Stimulated activated naive CD8-positive, alpha-beta T cell treated with anti-CD3 and anti-CD28 coated beads, Interleukin-15, Interleukin-2, amounts not matched to agents 100 U/mL and 50 U/mL, for 24 hours (primary cell): Measurements from ENCODE around the gene PSMD13.
"Not testable (repeated sequence)": the region's sequence is repeated elsewhere in the genome, so short reads cannot be mapped to it uniquely, and the experiment has no call there.

Experiments used
- ATAC-seq: fragments of 150-1000 bp; cut with Tn5 transposase; one replicate; pipeline ENCODE4 v1.10.0; 2021
- DNase-seq: peaks from one replicate; pipeline ENCODE4 v3.0.0; 2021

The PSMD13 gene

GRCh38 chr11:217704-218103 lies 19.1 kb upstream of the PSMD13 start:
- ATAC-seq (no peak), DNase-seq (no peak)

GRCh38 chr11:218815-219593 lies 17.8 kb upstream of the PSMD13 start:
- DNase-seq (no peak), ATAC-seq (no peak)

- not testable (repeated sequence) for DNase-seq
Measured at GRCh38 chr11:220641-221215, 16.0 kb upstream of the PSMD13 start.

GRCh38 chr11:221539-221938 lies 15.2 kb upstream of the PSMD13 start:
- DNase-seq = no peak
- ATAC-seq = no peak

More at GRCh38 chr11:220641-221215, 16.0 kb upstream of the PSMD13 start:
- not testable (repeated sequence) for ATAC-seq

GRCh38 chr11:221998-222789 lies 14.6 kb upstream of the PSMD13 start:
- no peak for ATAC-seq
- DNase-seq = no peak

GRCh38 chr11:223026-223789 lies 13.6 kb upstream of the PSMD13 start:
- DNase-seq (no peak), ATAC-seq (no peak)

GRCh38 chr11:223884-224283 lies 12.9 kb upstream of the PSMD13 start:
- DNase-seq (no peak), ATAC-seq (no peak)

- ATAC-seq (no peak), DNase-seq (no peak)
Measured at GRCh38 chr11:224424-224823, 12.4 kb upstream of the PSMD13 start.

GRCh38 chr11:225734-226453 lies 10.9 kb upstream of the PSMD13 start:
- ATAC-seq (peak; percentile 94), DNase-seq (peak; percentile 38)

- ATAC-seq = no peak
Measured at GRCh38 chr11:227824-228379, 8.9 kb upstream of the PSMD13 start.

GRCh38 chr11:230431-230830 lies 6.3 kb upstream of the PSMD13 start:
- ATAC-seq = no peak
- no peak for DNase-seq

More at GRCh38 chr11:227824-228379, 8.9 kb upstream of the PSMD13 start:
- no peak for DNase-seq

GRCh38 chr11:232783-233565 lies 3.8 kb upstream of the PSMD13 start:
- no peak for ATAC-seq
- no peak for DNase-seq

- DNase-seq = no peak
- ATAC-seq = no peak
Measured at GRCh38 chr11:235180-235579, 1.6 kb upstream of the PSMD13 start.

GRCh38 chr11:235609-235996 lies 1.2 kb upstream of the PSMD13 start:
- no peak for DNase-seq

GRCh38 chr11:235997-236773 lies 591 bp upstream of the PSMD13 start, which contains the start of gene SIRT3:
Gene SIRT3 (minus strand): TSS chr11:236342. CDS start chr11:236328, 14 bp downstream.
- ATAC-seq (peak; percentile 77), DNase-seq (peak; percentile 82)

More at GRCh38 chr11:235609-235996, 1.2 kb upstream of the PSMD13 start:
- peak; percentile 57 for ATAC-seq

- DNase-seq, ATAC-seq: not testable (repeated sequence)
Measured at GRCh38 chr11:238346-238745, 1.6 kb downstream of the PSMD13 start.

GRCh38 chr11:240315-240714 lies 3.5 kb downstream of the PSMD13 start:
- no peak for ATAC-seq

GRCh38 chr11:241634-242033 lies 4.9 kb downstream of the PSMD13 start:
- ATAC-seq (no peak), DNase-seq (no peak)

More at GRCh38 chr11:240315-240714, 3.5 kb downstream of the PSMD13 start:
- DNase-seq = no peak

- DNase-seq (no peak), ATAC-seq (no peak)
Measured at GRCh38 chr11:244376-244775, 7.6 kb downstream of the PSMD13 start.
